Measurements from ENCODE around the gene GCK.

- no peak for TF ChIP-seq POLR2A (IDR thresholded peaks at IDR 0.05)
- TF ChIP-seq, protein P1, sequence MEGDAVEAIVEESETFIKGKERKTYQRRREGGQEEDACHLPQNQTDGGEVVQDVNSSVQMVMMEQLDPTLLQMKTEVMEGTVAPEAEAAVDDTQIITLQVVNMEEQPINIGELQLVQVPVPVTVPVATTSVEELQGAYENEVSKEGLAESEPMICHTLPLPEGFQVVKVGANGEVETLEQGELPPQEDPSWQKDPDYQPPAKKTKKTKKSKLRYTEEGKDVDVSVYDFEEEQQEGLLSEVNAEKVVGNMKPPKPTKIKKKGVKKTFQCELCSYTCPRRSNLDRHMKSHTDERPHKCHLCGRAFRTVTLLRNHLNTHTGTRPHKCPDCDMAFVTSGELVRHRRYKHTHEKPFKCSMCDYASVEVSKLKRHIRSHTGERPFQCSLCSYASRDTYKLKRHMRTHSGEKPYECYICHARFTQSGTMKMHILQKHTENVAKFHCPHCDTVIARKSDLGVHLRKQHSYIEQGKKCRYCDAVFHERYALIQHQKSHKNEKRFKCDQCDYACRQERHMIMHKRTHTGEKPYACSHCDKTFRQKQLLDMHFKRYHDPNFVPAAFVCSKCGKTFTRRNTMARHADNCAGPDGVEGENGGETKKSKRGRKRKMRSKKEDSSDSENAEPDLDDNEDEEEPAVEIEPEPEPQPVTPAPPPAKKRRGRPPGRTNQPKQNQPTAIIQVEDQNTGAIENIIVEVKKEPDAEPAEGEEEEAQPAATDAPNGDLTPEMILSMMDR (IDR thresholded peaks at IDR 0.05): no peak
Measured at GRCh38 chr7:44216019-44216418, 26.8 kb upstream of the GCK start.
